PC-3 (cell line): ENCODE measurements around the gene NEURL1B.

Experiments used
- EZH2 ChIP-seq: fragments of 300-600 bp; sonication (generic); IDR thresholded peaks from one replicate; pipeline ENCODE4 v1.6.1; 2017; ENCODE audit warnings: antibody characterized with exemption, mild to moderate bottlenecking, low read length; ENCODE audit not compliant: unreplicated experiment
- EZH2phosphoT487 ChIP-seq: fragments of 300-600 bp; sonication (generic); IDR thresholded peaks from 2 replicates; pipeline ENCODE4 v1.6.1; 2018; ENCODE audit warnings: mild to moderate bottlenecking, antibody characterized with exemption, low read length, borderline replicate concordance
- TF ChIP-seq, protein P1 (sequence below): fragments of 300-600 bp; sonication (generic); conservative IDR thresholded peaks from 2 replicates; pipeline ENCODE4 v1.5.1; 2017; ENCODE audit warnings: antibody characterized with exemption, low read depth, mild to moderate bottlenecking, low read length

DNA sequence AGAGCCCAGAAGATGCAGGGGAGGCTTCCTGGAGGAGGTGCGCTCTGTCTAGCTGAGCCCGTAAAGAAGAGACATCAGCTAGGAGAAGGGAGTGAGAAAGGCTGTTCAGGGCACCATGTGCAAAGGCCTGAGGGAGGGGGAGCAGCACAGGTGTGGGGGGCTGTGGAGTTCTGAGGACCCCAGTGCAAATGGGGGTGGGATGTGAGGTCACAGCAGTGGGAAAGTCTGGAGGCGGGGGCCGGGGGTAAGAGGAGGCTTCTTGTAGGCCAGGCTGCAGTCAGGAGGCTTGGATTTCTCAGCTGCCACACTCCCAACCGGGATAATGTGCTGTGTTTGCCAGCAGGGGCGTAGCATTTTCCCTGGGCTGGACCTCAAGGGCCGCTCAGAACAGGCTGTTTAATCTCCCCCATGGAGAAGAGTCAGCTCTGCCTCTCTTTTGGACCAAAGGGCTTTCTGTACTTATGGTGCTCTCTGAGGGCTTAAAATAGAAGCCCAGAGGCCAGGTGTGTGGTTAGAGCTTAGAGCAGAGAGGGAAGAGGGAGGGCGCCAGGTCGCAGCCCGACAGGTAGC, 5.7 kb downstream of the NEURL1B start:
- TF ChIP-seq EZH2 (no peak), EZH2phosphoT487 (no peak)
- TF ChIP-seq, protein P1, sequence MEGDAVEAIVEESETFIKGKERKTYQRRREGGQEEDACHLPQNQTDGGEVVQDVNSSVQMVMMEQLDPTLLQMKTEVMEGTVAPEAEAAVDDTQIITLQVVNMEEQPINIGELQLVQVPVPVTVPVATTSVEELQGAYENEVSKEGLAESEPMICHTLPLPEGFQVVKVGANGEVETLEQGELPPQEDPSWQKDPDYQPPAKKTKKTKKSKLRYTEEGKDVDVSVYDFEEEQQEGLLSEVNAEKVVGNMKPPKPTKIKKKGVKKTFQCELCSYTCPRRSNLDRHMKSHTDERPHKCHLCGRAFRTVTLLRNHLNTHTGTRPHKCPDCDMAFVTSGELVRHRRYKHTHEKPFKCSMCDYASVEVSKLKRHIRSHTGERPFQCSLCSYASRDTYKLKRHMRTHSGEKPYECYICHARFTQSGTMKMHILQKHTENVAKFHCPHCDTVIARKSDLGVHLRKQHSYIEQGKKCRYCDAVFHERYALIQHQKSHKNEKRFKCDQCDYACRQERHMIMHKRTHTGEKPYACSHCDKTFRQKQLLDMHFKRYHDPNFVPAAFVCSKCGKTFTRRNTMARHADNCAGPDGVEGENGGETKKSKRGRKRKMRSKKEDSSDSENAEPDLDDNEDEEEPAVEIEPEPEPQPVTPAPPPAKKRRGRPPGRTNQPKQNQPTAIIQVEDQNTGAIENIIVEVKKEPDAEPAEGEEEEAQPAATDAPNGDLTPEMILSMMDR: no peak
